ENCODE results near the gene SGPL1. TPM values are rescaled to one million over a fixed set of nuclear protein-coding genes. Genes with fewer than 3 reads are reported as not detected.

SGPL1 gene
- total and polyA plus RNA-seq, 2 experiments from 2014 or later = 12.0 to 42.7 TPM

- no peak for TF ChIP-seq ZNF462 (CRISPR knock-in tag; IDR thresholded peaks at IDR 0.05)
Measured at GRCh38 chr10:70782746-70783680, 32.7 kb upstream of the SGPL1 start (continued).

DNA sequence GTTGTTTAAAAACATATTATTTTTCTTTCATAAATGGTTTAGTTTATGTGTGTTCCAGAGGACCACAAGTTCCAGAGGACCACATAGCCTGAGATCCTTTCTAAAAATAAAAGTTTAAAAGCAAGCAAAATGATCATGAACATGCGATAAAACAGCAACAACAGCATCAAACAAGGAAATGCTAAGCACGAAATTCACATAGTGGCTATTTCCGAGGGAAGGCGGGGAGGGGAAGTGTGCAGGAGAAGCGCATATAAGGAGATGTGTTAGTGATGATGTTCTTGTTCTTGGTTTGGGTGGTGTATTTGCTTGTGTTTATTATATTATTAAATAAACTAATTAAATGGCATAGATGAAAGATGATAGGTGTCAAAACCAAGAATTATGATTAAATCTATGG is 31.7 kb upstream of the SGPL1 start:
- H4K20me1 ChIP-seq (replicated peaks; ENCODE audit: insufficient read depth) = no peaks in the 10 kb centered on the region; the same call in 1 of the 2 replicates
- no peaks in the 10 kb centered on the region for H3K27me3 ChIP-seq (ENCODE audit: insufficient read depth)
- H3K4me1 ChIP-seq (ENCODE audit: insufficient read depth) = no peaks in the 10 kb centered on the region
- no peak overlapping the region for H3K27ac Mint-ChIP-seq
- H3K79me2 ChIP-seq (replicated peaks; ENCODE audit: insufficient read depth) = no peaks in the 10 kb centered on the region
- H3K4me2 ChIP-seq = no peak overlapping the region
- no peaks in the 10 kb centered on the region for H3F3A ChIP-seq (replicated peaks; ENCODE audit: low read depth)
- peaks cover 4% of the 10 kb centered on the region; the same call in 1 of the 2 replicates for H3K9me2 ChIP-seq (ENCODE audit: insufficient read depth)
- no peak overlapping the region for H3K27ac ChIP-seq (ENCODE audit: low read depth)
- H3K4me1 Mint-ChIP-seq = no peaks in the 10 kb centered on the region
- H3K9me3 Mint-ChIP-seq = no peaks in the 10 kb centered on the region
- H3K36me3 Mint-ChIP-seq (ENCODE audit: low read depth) = no peaks in the 10 kb centered on the region
- H3K4me3 Mint-ChIP-seq = no peak overlapping the region
- no peaks in the 10 kb centered on the region for H3K27me3 Mint-ChIP-seq (ENCODE audit: insufficient read depth, low read depth, poor library complexity)
- DNase-seq (ENCODE audit: low spot score) (no peak), ATAC-seq (no peak)
- no peaks in the 10 kb centered on the region for H3K36me3 ChIP-seq (ENCODE audit: insufficient read depth)
- no peak overlapping the region for H3K4me3 ChIP-seq
- H2AFZ ChIP-seq = no peak overlapping the region
- no peak for TF ChIP-seq EZH2 (IDR thresholded peaks at IDR 0.05; ENCODE audit: low read depth, unreplicated experiment)
- TF ChIP-seq EZH2phosphoT487 (IDR thresholded peaks at IDR 0.05; ENCODE audit: unreplicated experiment) = no peak
- no peak for TF ChIP-seq ZNF331 (CRISPR knock-in tag; IDR thresholded peaks at IDR 0.05; ENCODE audit: low read depth)
- TF ChIP-seq CREB1 (CRISPR knock-in tag; IDR thresholded peaks at IDR 0.05; ENCODE audit: low read depth) = no peak
- TF ChIP-seq, protein P1, sequence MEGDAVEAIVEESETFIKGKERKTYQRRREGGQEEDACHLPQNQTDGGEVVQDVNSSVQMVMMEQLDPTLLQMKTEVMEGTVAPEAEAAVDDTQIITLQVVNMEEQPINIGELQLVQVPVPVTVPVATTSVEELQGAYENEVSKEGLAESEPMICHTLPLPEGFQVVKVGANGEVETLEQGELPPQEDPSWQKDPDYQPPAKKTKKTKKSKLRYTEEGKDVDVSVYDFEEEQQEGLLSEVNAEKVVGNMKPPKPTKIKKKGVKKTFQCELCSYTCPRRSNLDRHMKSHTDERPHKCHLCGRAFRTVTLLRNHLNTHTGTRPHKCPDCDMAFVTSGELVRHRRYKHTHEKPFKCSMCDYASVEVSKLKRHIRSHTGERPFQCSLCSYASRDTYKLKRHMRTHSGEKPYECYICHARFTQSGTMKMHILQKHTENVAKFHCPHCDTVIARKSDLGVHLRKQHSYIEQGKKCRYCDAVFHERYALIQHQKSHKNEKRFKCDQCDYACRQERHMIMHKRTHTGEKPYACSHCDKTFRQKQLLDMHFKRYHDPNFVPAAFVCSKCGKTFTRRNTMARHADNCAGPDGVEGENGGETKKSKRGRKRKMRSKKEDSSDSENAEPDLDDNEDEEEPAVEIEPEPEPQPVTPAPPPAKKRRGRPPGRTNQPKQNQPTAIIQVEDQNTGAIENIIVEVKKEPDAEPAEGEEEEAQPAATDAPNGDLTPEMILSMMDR (conservative IDR thresholded peaks at IDR 0.05; ENCODE audit: low read depth in 2 of 2) = no peak
- TF ChIP-seq ZNF114 (CRISPR knock-in tag; IDR thresholded peaks at IDR 0.05) = no peak
- TF ChIP-seq STAT1 (IDR thresholded peaks at IDR 0.05; ENCODE audit: unreplicated experiment) = no peak
- no peak for TF ChIP-seq JUNB (IDR thresholded peaks at IDR 0.05; ENCODE audit: unreplicated experiment)
- TF ChIP-seq NANOG (IDR thresholded peaks at IDR 0.05; ENCODE audit: borderline replicate concordance) = no peak
- TF ChIP-seq POLR2AphosphoS5 (IDR thresholded peaks at IDR 0.05; ENCODE audit: low read depth) = no peak

Data from GM23338 (cell line).